Erythroblast (primary cell): Measurements from ENCODE around the gene MRGPRG.
"Not testable (repeated sequence)": the region's sequence is repeated elsewhere in the genome, so short reads cannot be mapped to it uniquely, and the experiment has no call there.

ENCODE experiments used
- DNase-seq, 2 experiments: peaks; one replicate each; lab custom pipeline; 2025; lab: John Stamatoyannopoulos, UW
- GATA1 ChIP-seq: IDR thresholded peaks from 2 replicates; pipeline ENCODE4 v1.6.1; 2011; ENCODE audit warnings: low read depth, mild to moderate bottlenecking, control low read depth, low read length, moderate library complexity
- POLR2A ChIP-seq: IDR thresholded peaks from 2 replicates; pipeline ENCODE4 v1.6.1; 2011; ENCODE audit warnings: mild to moderate bottlenecking, low read length

Gene MRGPRG

DNA sequence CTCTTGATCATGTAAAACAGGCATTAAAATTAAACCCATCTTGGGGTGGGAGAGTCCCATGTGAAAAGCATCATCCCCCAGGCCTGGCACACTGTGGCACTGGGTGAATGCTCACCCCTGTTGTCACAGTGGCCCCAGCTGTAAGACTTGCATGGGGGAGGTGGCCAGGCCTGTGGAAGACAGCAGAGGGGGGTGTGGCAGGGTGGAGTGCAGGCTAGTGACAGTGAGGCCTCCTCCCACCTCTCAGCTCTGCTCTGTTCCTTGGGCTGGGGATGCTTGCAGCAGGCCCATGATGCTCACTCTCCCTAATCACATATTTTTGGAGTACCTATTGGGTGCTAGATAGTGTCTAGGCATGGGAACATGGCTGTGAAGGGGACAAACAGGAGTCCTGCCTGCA lies 43.4 kb downstream of the MRGPRG start:
- TF ChIP-seq POLR2A: no peak
- no peak for TF ChIP-seq GATA1
- DNase-seq: no peak

DNA sequence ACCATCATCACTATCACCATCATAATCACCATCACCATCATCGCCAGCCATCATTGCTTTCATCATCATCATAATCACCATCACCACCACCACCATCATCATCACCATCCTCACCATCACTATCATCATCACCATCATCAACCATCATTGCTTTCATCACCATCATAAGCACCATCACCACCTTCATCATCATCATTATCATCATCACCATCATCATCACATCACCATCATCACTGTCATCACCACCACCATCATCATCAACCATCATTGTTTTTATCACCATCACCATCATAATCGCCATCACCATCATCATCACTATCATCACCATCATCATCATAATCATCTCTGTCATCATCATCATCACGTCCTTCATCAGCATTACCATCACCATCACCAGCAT lies 44.2 kb downstream of the MRGPRG start:
- no peak for DNase-seq
- TF ChIP-seq GATA1 (no peak), POLR2A (no peak)

DNA sequence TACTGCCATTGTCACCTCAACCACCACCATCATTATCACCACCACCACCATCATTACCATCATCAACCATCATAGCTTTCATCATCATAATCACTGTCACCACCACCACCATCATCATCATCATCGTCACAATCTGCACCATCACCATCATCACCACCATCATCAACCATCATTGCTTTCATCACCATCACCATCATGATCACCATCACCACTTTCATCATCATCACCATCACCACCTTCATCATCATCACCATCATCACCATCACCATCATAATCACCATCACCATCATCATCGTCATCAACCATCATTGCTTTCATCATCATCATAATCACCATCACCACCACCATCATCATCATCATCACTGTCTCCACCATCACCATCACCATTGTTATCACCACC lies 44.8 kb downstream of the MRGPRG start:
- TF ChIP-seq POLR2A (no peak), GATA1 (no peak)
- no peak for DNase-seq

DNA sequence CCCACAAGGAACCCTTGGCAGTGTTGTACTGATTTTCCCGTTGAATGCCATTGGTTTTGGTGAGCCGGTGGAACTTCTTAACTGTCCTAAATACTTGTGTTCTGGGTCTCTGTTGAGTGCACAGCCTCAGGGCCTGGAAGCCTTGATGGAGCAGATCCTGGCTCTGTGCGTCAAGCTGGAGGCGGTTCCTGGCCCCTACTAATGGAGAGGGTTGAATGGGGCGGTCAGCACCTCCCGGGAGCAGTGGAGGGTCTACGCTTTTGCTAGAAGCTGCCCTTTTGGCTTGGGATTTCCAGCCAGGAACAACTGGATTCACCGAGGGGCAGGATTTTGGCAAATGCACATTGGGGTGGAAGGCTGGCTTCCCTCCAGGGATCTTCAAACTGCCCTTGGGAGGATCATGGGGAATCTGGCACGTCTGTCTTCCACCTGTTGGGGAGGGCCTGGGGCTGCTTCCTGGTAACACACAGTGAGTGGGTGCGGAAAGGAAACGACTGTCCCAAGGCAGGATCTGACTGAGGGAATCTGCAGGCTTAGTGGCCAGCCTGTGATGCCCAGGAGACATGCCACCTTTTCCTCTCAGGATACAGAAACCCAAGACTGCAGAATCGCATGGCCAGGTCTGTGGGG lies 46.6 kb downstream of the MRGPRG start:
- no peak for DNase-seq
- TF ChIP-seq POLR2A: no peak
- no peak for TF ChIP-seq GATA1

DNA sequence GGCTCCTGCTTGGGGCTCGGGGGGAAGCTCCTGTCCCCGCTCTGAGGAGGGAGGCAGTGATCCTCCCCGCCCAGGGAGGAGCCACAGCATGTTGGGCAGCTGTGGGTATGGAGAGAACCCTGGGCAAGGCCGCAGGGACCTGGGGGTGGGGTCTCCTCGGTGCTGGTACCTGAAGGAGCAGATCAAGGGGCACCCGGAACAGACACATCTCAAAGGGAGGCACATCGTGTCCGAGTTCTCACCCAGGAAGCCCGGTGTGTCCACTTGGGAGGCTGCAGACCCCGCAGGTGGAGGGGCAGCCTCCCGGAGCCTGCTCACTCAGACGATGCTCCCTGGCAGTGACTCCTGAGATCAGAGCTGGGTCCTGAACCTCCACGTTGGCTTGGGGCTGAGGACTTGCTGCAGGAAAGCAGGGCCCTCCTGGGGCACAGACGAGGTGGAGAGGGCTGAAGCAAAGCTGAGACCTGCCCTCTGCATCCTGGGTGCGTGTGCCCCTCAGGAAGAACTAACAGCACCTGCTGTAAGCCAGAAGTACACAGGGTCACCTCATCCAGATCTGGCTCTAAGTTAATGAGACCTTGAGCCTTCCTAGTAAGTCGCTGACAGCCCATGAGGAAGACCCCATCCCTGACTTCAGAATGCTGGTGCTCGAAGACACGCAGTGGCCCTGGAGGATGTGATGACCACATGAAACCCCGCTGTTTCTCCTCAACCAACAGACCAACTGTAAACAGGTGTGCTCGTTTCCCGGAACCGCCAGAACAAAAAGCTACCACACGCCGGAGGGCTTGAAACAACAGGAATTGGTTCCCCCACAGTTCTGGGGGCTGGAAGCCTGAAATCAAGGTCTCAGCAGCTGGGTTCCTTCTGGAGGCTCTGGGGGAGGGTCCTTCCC lies 47.6 kb downstream of the MRGPRG start:
- TF ChIP-seq GATA1: no peak
- TF ChIP-seq POLR2A: no peak
- DNase-seq: no peak

DNA sequence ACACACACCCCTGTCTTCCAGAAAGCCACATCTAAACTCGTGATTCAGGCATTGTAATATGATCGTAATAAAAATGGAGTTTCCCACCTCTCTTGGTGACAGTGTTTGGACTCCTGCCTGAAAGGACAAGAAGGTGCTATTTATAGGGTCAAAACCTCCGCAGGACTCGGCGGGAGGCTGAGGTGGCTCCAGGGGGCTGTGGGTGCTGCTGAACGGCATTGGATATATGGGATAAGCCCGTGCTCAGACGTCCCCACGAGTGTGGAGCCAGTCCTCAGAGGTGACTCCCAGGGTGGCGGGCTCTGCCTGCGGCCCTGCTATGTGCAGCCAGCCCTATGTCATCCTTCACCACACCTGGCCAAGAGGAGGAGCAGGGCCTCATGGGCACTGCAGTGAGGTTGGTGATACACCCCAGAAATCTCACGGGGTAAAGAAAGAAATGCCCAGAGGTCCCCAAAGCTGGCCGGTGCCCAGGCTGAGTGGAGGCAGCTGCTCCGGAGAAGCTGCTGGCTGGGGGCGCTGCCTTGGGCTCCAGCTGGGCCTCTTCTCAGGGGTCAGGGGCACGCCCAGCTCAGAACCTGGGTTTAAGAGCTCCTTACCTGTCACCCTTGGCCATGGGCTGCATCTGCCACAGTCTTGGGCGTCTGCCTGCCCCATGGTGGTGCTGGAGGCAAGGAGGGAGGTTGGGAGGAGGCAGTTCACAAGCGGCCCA lies 48.4 kb downstream of the MRGPRG start:
- TF ChIP-seq GATA1 (no peak), POLR2A (no peak)
- no peak for DNase-seq

DNA sequence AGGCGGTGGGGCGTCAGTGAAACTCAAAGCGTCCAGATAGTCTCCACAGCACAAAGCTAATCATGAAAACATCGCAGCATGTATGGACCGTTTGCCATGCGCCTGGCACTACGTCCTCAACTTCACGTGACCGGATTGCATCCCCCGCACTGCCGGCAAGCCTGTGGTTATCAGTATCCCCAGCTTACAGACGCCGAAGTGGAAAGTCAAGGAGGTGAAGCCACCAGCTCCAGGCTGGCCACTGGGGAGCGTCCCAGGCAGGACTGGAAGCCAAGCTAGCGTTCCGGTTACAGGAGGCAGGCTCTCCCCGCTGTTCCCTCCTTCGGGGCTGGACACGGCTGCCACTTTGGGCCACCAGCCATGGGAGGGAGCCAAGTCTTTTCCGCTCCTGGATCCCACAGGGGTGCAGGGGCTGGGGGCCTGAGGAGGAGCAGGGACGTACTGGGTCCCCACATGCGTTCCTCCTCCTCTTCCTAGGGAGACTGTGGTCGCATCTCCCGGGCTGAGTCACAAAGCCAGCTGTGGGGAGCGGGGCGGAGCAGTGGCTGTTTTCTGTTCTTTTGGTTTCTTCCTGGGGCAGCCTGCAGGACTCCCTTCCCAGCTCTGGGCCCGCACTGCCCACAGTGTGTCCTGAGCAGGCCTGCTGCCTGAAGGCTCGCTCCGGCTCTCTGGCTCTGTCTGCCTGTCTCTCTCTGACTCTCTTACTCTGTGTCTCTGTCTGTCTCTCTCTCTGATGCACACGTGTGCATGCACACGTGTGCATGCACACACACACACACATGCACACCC lies 49.2 kb downstream of the MRGPRG start:
- DNase-seq: peak; percentile 76 to 88

DNA sequence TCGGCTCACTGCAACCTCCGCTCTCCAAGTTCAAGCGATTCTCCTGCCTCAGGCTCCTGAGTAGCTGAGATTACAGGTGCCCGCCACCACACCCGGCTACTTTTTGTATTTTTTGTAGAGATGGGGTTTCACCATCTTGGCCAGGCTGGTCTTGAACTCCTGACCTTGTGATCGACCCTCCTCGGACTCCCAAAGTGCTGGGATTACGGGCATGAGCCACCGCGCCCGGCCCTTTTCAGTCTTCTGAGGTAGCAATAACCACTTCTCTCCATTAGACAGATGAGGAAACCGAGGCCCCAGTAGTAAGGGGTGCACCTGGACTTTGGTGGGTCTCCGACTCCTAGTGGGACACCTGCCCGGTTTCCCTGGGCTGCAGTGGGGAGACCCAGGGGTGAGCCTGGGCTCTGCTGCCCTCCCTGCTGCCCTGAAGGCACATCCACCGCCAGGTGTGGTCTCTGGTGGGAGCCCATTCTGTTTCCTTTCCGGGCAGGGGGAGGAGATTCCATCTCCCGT lies 49.8 kb downstream of the MRGPRG start:
- DNase-seq: not testable (repeated sequence)

More for the DNA sequence above, 49.2 kb downstream of the MRGPRG start:
- TF ChIP-seq GATA1 (no peak), POLR2A (peak; percentile 31)
